ENCODE results near the gene MYO1F. TPM values are rescaled to one million over a fixed set of nuclear protein-coding genes. Genes with fewer than 3 reads are reported as not detected.

The MYO1F gene
- total RNA-seq, 1 donor from 2014 or later, result 0.33 TPM

DNA sequence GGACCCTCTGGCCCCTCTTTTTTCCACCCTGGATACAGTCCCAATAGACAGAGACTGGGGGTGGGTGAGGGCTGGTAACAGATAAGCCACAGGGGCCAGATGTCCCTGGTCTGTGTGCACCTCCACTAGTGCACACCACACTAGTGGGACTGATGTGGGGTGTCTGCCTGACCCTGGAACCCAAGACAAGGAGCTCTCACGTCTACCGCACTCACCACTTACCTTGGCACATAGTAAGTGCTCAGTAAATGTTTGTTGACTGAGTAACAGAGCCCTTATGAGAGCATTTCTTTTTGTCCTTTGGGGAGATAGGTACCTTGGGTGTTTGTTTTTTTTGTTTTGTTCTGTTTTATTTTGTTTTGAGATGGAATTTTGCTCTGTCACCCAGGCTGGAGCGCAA is 40.1 kb downstream of the MYO1F start:
- TF ChIP-seq, protein P1, sequence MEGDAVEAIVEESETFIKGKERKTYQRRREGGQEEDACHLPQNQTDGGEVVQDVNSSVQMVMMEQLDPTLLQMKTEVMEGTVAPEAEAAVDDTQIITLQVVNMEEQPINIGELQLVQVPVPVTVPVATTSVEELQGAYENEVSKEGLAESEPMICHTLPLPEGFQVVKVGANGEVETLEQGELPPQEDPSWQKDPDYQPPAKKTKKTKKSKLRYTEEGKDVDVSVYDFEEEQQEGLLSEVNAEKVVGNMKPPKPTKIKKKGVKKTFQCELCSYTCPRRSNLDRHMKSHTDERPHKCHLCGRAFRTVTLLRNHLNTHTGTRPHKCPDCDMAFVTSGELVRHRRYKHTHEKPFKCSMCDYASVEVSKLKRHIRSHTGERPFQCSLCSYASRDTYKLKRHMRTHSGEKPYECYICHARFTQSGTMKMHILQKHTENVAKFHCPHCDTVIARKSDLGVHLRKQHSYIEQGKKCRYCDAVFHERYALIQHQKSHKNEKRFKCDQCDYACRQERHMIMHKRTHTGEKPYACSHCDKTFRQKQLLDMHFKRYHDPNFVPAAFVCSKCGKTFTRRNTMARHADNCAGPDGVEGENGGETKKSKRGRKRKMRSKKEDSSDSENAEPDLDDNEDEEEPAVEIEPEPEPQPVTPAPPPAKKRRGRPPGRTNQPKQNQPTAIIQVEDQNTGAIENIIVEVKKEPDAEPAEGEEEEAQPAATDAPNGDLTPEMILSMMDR (conservative IDR thresholded peaks at IDR 0.05), result no peak
- H3K27me3 Mint-ChIP-seq (ENCODE audit: low read depth), result peaks cover 2% of the 10 kb centered on the region
- no peaks in the 10 kb centered on the region for H3K9me3 Mint-ChIP-seq
- no peaks in the 10 kb centered on the region for H3K4me1 Mint-ChIP-seq
- H3K4me3 Mint-ChIP-seq, result no peak overlapping the region
- peak overlapping the region; percentile 27 for H3K27ac Mint-ChIP-seq (ENCODE audit: unreplicated experiment)
- H3K36me3 Mint-ChIP-seq (ENCODE audit: low read depth), result no peaks in the 10 kb centered on the region
- no peak for DNase-seq (ENCODE audit: low read depth, low spot score)

DNA sequence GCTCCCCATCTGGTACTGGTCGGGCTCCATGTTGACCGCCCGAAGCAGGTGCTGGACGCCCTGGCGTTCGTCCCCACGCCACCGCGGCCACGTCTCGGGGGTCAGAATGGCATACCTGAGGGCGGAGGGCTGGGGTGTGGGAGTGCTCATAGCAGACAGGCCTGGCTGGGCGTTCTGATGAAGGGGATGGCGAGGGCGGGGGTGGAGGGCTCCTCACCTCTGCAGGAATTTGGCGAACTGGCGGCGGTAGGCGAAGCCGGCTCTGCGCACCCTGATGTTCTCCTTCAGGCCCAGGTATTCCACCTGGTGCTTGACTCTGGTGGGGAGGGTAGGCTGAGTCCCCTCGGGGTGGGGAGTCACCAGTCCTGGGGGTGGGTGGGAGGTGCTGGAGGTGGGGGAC is 41.0 kb downstream of the MYO1F start:
- Mint-ChIP-seq H3K9me3 (no peaks in the 10 kb centered on the region), H3K27me3 (ENCODE audit: low read depth) (peaks cover 2% of the 10 kb centered on the region), H3K27ac (ENCODE audit: unreplicated experiment) (no peak overlapping the region), H3K4me3 (no peak overlapping the region), H3K4me1 (no peaks in the 10 kb centered on the region), H3K36me3 (ENCODE audit: low read depth) (no peaks in the 10 kb centered on the region)
- TF ChIP-seq, protein P1 (conservative IDR thresholded peaks at IDR 0.05), result no peak
- DNase-seq (ENCODE audit: low read depth, low spot score), result no peak

DNA sequence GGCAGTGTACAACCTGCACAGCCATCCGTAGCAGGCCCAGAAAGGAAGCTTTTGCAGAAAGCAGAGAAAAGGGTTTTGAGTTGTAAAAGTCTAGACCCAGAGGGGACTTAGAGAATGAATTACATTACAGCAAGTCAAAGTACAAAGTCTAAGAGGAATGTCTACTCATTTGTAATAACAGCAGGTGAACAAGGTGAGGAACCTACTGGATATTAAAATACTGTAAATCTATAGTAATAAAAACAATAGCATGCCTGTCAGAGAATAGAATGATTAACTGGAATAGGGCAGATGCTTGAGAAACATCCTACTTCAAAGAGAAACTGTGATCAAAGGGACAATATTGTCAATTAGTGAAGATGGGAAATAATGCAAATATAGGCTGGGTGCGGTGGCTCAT is 45.0 kb downstream of the MYO1F start:
- H3K27me3 Mint-ChIP-seq (ENCODE audit: low read depth), result peaks cover 2% of the 10 kb centered on the region
- peaks cover 7% of the 10 kb centered on the region for H3K36me3 Mint-ChIP-seq (ENCODE audit: low read depth)
- TF ChIP-seq, protein P1 (conservative IDR thresholded peaks at IDR 0.05), result no peak
- DNase-seq (ENCODE audit: low read depth, low spot score), result no peak
- no peak overlapping the region for H3K27ac Mint-ChIP-seq (ENCODE audit: unreplicated experiment)
- peaks cover 14% of the 10 kb centered on the region for H3K4me1 Mint-ChIP-seq
- peaks cover 3% of the 10 kb centered on the region for H3K9me3 Mint-ChIP-seq
- peak overlapping the region; percentile 29 for H3K4me3 Mint-ChIP-seq

DNA sequence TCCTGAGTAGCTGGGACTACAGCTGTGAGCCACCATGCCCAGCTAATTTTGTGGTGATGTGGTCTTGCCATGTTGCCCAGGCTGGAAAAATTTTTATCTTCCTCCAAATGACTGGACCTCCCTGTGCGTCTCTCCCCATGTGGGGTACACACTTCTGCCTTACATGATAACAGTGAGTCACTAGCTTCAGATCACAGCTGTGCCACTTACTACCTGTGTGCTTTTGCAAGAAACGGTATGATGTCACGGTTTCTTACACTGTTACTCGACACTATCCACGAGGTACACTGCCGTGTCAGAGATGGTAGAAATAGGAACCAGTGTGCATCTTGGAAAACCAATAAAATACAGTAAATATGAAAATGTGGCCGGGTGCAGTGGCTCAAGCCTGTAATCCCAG is 45.8 kb downstream of the MYO1F start:
- Mint-ChIP-seq H3K36me3 (ENCODE audit: low read depth) (peaks cover 7% of the 10 kb centered on the region), H3K27ac (ENCODE audit: unreplicated experiment) (no peak overlapping the region), H3K4me3 (peak overlapping the region; percentile 17), H3K4me1 (peaks cover 14% of the 10 kb centered on the region), H3K27me3 (ENCODE audit: low read depth) (peaks cover 2% of the 10 kb centered on the region), H3K9me3 (peaks cover 3% of the 10 kb centered on the region)
- TF ChIP-seq, protein P1 (conservative IDR thresholded peaks at IDR 0.05), result no peak
- no peak for DNase-seq (ENCODE audit: low read depth, low spot score)

- Mint-ChIP-seq H3K4me3 (peak overlapping the region; percentile 47), H3K9me3 (peaks cover 3% of the 10 kb centered on the region), H3K27ac (ENCODE audit: unreplicated experiment) (no peak overlapping the region), H3K27me3 (ENCODE audit: low read depth) (no peaks in the 10 kb centered on the region), H3K4me1 (peaks cover 14% of the 10 kb centered on the region), H3K36me3 (ENCODE audit: low read depth) (peaks cover 7% of the 10 kb centered on the region)
- no peak for DNase-seq (ENCODE audit: low read depth, low spot score)
- TF ChIP-seq, protein P1 (conservative IDR thresholded peaks at IDR 0.05), result no peak
Observed at GRCh38 chr19:8530061-8530679, 47.1 kb downstream of the MYO1F start.
